GM18909 (cell line): Measurements from ENCODE around the gene APOBEC2.

Experiments used
- ATAC-seq: cut with Tn5 transposase; IDR thresholded peaks from one replicate; pipeline ENCODE4 v1.9.1; 2021; ENCODE audit warnings: mild to moderate bottlenecking; ENCODE audit not compliant: unreplicated experiment, poor library complexity

APOBEC2 gene

GRCh38 chr6:41056768-41057490, 3.9 kb downstream of the APOBEC2 start:
- ATAC-seq: no peak

DNA sequence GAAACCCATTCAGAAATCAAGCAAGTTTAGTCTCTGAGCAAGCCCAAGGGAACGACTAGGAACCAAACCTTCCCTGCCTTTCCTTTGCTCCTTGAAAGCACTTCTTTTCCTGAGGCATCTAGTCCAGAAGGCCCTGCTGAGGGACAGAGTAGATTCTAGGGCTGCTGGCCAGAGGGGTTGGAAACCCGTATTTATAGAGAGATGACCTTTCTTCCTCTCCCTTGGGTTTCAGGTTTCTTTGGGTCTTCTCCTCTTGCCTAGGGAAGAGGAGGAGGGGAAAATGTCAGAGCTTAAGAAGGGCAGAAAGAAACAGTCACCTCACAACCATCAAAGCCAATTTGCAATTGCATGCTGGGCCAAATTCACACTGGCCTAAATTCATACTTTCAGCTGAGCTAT, 5.8 kb downstream of the APOBEC2 start:
- no peak for ATAC-seq

DNA sequence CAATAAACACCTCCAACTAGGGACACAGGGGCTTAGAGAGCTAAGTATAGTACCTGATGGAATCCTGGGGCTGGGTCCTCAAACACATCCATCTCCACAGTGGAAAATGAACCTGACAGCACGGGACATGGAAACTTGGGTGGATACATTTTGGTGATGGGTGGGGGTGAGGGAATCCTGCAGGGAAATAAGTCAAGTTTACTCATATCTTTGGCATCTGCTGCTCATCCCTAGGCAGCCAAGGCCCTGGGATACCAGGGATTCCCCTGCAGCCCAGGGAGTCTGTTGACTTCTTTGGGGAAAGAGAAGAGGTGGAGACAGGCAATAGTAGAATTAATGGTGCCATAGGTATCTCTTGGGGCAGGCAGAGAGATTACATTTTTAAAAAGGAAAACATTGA, 6.6 kb downstream of the APOBEC2 start:
- ATAC-seq: no peak

GRCh38 chr6:41061196-41061726, 8.3 kb downstream of the APOBEC2 start:
- no peak for ATAC-seq

GRCh38 chr6:41062056-41062455, 9.1 kb downstream of the APOBEC2 start:
- no peak for ATAC-seq

DNA sequence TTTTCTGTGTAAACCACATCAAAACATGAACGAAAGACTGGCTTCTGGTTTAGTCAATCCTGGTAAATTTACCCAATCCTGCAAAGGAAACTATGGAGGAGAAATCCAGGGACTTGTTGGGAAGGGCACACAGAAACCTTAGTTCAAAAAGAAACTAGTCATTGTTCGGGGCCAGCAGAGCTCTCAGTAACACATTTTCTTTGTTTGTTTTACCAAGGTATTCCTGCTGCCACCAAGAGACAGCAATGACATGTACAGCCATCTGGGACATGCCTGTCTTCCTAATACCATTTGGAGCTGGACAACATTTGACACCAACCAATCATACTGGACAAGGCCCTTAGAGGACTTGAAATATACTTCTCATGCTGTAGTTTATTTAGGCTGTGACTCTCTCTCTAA, 10.9 kb downstream of the APOBEC2 start:
- ATAC-seq: no peak

DNA sequence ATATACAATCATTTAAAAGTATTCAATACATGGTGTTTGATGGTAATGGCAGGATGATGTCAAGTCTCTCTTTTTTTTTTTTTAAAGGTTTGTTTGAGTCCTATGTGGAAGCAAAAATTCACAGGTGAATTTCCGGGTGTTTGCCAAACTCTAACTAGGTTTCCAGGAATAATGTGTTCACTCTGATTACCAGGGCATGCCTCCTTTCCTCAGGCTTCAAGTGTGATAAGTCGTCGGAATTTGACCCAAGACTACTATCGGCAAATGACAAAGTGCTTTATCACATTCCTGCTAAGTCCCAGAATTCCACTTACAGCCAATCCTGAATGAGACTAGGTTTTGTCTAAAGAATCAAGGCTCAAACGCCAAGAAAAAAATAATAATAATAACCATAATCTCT, 11.8 kb downstream of the APOBEC2 start:
- no peak for ATAC-seq

GRCh38 chr6:41065550-41066026, 12.6 kb downstream of the APOBEC2 start:
- no peak for ATAC-seq

- ATAC-seq: no peak
Measured at GRCh38 chr6:41066867-41067304, 13.9 kb downstream of the APOBEC2 start.

GRCh38 chr6:41071501-41071922, 18.5 kb downstream of the APOBEC2 start:
- no peak for ATAC-seq

DNA sequence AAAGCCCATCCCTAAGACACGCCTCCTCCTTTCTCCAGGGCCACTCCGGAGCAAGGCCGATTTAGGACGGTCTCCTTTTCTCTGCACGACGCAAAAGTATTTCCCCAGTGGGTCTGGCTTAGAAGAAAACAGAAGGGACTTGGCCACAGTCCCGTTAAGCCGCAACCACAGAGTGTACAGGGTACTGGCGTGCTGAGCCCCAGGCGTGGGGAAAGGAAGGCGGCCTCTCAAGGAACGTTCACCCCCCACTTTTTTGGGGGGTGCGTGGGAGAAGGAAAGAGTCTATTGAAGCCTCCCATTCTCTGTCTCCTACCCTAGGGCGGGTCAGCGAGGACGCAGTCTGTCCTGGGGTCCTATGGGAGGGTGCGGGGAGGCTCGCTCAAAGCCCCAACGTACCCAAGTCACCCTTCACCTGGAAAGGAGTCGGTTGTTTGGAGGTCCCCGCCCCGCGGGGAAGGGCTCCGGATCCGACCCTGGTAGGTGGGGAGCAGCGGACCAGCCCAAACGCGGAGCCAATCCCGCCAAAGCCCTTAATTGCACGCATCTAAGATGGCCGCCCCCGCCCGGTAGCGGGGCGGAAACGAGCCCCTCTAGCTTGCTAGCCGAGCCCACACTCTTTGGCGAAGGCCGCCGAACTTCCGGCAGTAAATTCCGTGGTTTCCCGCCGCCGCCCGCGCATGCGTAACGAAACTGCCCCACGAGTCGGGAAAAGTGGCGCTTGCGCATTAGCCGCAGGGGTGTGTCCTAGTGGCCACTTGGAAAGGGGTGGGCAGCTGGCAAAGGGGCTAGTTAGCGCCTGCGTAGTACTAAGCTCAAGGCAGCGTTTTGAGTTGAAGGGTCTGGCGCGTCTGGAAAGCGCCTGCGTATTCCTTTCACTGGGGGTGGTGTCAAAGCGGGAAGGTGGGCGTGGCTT, 19.2 kb downstream of the APOBEC2 start, which contains the start of gene OARD1:
OARD1 (minus strand) TSS at position 434 of the 913 bp plus-strand sequence. CDS start 722 bp downstream, outside the sequence.
- peak; percentile 71 for ATAC-seq

GRCh38 chr6:41072836-41073202, 19.8 kb downstream of the APOBEC2 start, which contains the start of gene NFYA:
NFYA (plus strand) TSS chr6:41072974; CDS start chr6:41079090, 6,116 bp downstream.
- peak; percentile 66 for ATAC-seq

- peak; percentile 30 for ATAC-seq
Measured at GRCh38 chr6:41073203-41073967, 20.4 kb downstream of the APOBEC2 start.

DNA sequence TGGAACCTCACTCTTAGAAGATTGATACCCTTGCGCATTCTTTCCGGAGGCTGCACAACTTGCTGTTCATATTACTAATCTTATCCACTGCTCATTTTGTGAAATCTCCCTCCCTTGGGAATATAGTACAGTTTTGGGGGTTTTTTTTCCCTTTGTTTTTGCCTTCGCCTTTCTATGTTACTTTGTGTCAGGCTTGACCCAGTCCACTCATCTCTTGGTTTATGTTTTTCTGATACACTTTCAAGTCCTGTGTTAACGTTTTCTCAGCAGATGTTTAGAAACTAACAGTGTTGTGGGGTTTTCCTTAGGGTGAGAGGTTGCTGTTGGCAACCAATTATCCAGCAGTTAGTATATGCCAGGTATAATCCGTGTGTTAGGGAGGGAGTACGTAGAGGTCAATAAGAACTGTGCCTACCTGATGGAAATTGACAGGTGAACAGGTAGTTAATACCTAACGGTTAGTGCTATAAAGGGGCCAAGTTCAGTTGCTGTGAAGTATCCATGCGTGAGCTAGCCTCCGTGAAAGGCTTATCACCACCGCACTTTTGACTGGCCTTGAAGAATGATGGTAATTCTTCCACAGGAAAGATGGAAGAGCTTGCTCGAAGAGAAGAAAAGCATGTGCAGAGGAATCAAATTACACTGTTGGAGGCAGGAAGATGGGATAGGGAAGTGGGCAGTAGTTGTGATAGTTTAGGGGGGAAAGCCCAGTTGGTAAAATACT, 21.1 kb downstream of the APOBEC2 start:
- no peak for ATAC-seq

- ATAC-seq: no peak
Measured at GRCh38 chr6:41074692-41075436, 21.9 kb downstream of the APOBEC2 start.

DNA sequence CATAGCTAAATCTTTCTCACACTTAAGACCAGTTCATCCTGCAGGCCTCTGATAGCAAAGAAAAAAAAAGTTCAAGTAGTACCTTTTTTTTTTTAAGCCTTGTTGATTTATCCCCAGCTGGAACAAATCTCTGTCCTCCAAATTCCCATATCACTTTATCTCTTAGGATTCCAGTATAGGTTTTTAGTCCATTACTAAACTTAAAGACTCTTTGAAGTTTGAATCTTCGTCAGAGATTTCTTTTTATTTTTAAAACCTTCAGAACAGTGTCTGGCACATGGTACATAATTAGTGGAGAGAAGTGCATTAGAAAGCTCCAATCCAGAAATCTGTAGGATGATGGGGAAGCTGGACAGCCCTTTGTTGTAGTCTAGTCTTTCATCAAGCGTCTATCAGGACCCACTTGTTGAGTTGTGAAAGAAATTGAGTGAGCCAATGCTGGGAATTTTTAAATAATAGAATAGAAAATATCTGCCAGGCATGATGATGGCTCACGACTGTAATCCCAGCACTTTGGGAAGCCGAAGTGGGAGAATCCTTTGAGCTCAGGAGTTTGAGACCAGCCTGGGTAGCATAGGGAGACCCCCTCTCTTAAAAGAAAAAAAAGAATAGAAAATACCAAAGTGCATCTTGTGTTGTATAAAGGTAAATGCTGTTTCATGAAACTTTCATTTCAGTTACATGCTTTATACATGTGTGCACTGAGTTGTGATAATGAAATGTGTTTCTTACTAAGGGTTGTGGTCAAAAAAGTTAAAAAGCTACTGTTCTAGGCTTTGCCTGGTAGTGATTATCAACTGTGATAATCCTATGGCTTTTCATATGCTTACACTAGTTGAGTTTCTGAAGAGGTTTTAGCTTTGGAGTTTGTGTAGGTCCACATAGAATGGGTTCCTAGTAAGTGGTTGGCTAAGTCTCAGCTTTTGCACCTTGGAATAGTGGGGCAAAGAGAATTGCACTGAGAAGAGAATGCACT, 22.9 kb downstream of the APOBEC2 start:
- no peak for ATAC-seq

DNA sequence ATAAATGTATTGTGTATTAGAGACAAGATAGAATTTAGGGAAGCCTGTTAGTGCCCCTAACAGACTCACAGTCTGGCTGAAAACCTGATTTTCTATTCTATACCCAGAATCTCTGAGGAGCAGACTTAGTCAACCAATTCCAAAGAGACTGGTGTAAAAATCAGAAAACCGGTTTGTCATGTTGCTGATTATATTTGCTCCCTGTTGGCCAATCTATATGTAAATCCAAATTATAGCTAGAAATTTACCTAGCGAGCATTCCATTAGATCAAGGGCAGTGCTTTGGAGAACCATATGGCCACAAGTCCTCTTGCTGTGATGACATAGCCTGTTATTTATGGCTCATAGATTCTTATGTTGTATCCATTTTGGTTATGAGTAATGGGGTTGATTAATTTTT, 24.5 kb downstream of the APOBEC2 start:
- no peak for ATAC-seq

GRCh38 chr6:41078101-41078500, 25.1 kb downstream of the APOBEC2 start:
- no peak for ATAC-seq
